ENCODE measurements around the gene PCNX3. TPM values are rescaled to one million over a fixed set of nuclear protein-coding genes. Genes with fewer than 3 reads are reported as not detected.

The PCNX3 gene
- polyA plus RNA-seq, 1 donor (not counting 4 experiments of a cell fraction or from before 2014, with no cell fraction given), result 6.1 TPM

- dilution Hi-C loops (cut with MboI; ENCODE audit: extremely low pct_ligation_motif_present, low sequenced_read_pairs), result no loop called here
- no peak overlapping the region for H3K27ac ChIP-seq (ENCODE audit: control insufficient read depth, insufficient read depth, low read length)
- H3K27me3 ChIP-seq (ENCODE audit: control insufficient read depth, extremely low read depth, insufficient read depth, low read length), result no peaks in the 10 kb centered on the region
- H3K9me1 ChIP-seq (ENCODE audit: control insufficient read depth, extremely low read depth, insufficient read depth, low read length), result no peaks in the 10 kb centered on the region
- H3K4me3 ChIP-seq (ENCODE audit: control insufficient read depth in 2 of 3, extremely low read depth in 1 of 3, insufficient read depth in 2 of 3, low read depth in 1 of 3, low read length in 3 of 3), result no peak overlapping the region
- H4K20me1 ChIP-seq (ENCODE audit: control insufficient read depth, extremely low read depth, insufficient read depth, low read length), result no peaks in the 10 kb centered on the region
- H3K9ac ChIP-seq (ENCODE audit: control insufficient read depth, extremely low read depth, insufficient read depth, low read length), result no peak overlapping the region
- H3K9me3 ChIP-seq (ENCODE audit: control insufficient read depth, low read depth, low read length), result no peaks in the 10 kb centered on the region
- DNase-seq (ENCODE audit: low read depth, low spot score) (no peak), FAIRE-seq (no peak)
- H2AFZ ChIP-seq (ENCODE audit: control insufficient read depth, low read length), result no peak overlapping the region
- peaks cover 24% of the 10 kb centered on the region for H3K4me1 ChIP-seq (ENCODE audit: control insufficient read depth, extremely low read depth, insufficient read depth, low read length)
- no peak for TF ChIP-seq EZH2 (IDR thresholded peaks at IDR 0.05; ENCODE audit: low read length)
- H3K4me2 ChIP-seq (ENCODE audit: control insufficient read depth, extremely low read depth, insufficient read depth, low read depth, low read length), result no peak overlapping the region
- H3K36me3 ChIP-seq (ENCODE audit: control insufficient read depth in 2 of 2, extremely low read depth in 1 of 2, insufficient read depth in 2 of 2, low read length in 2 of 2), result peaks cover 14 to 23% of the 10 kb centered on the region in 2 experiments
- H3K79me2 ChIP-seq (ENCODE audit: control insufficient read depth, insufficient read depth, low read length), result peaks cover 38% of the 10 kb centered on the region
Observed at GRCh38 chr11:65610404-65610803, 5.2 kb upstream of the PCNX3 start.

GRCh38 chr11:65611028-65611757, 4.4 kb upstream of the PCNX3 start:
- no peak overlapping the region for H3K4me2 ChIP-seq (ENCODE audit: control insufficient read depth, extremely low read depth, insufficient read depth, low read depth, low read length)

More at GRCh38 chr11:65611028-65611757, 4.4 kb upstream of the PCNX3 start:
- DNase-seq (ENCODE audit: low read depth, low spot score) (no peak), FAIRE-seq (no peak)
- TF ChIP-seq CTCF (optimal IDR thresholded peaks at IDR 0.05 in 1 of 3, IDR thresholded peaks at IDR 0.05 in 1 of 3, conservative IDR thresholded peaks at IDR 0.05 in 1 of 3; ENCODE audit: extremely low read depth in 1 of 3, insufficient read depth in 2 of 3, low read length in 3 of 3) (no peak), EZH2 (IDR thresholded peaks at IDR 0.05; ENCODE audit: low read length) (no peak)
- Histone ChIP-seq H3K4me3 (ENCODE audit: control insufficient read depth in 2 of 3, extremely low read depth in 1 of 3, insufficient read depth in 2 of 3, low read depth in 1 of 3, low read length in 3 of 3) (no peak overlapping the region), H3K36me3 (ENCODE audit: control insufficient read depth in 2 of 2, extremely low read depth in 1 of 2, insufficient read depth in 2 of 2, low read length in 2 of 2) (peaks cover 11 to 16% of the 10 kb centered on the region in 2 experiments), H3K9me3 (ENCODE audit: control insufficient read depth, low read depth, low read length) (no peaks in the 10 kb centered on the region), H3K4me1 (ENCODE audit: control insufficient read depth, extremely low read depth, insufficient read depth, low read length) (peaks cover 24% of the 10 kb centered on the region), H3K9me1 (ENCODE audit: control insufficient read depth, extremely low read depth, insufficient read depth, low read length) (no peaks in the 10 kb centered on the region), H3K79me2 (ENCODE audit: control insufficient read depth, insufficient read depth, low read length) (peaks cover 41% of the 10 kb centered on the region), H2AFZ (ENCODE audit: control insufficient read depth, low read length) (no peak overlapping the region), H3K27me3 (ENCODE audit: control insufficient read depth, extremely low read depth, insufficient read depth, low read length) (no peaks in the 10 kb centered on the region), H3K9ac (ENCODE audit: control insufficient read depth, extremely low read depth, insufficient read depth, low read length) (no peak overlapping the region), H4K20me1 (ENCODE audit: control insufficient read depth, extremely low read depth, insufficient read depth, low read length) (no peaks in the 10 kb centered on the region), H3K27ac (ENCODE audit: control insufficient read depth, insufficient read depth, low read length) (no peak overlapping the region)
- dilution Hi-C loops (cut with MboI; ENCODE audit: extremely low pct_ligation_motif_present, low sequenced_read_pairs), result no loop called here
